Measurements from ENCODE around the gene COL6A1.

COL6A1 gene

GRCh38 chr21:45944601-45945000, 37.0 kb upstream of the COL6A1 start:
- no peaks in the 10 kb centered on the region for H3K36me3 ChIP-seq (ENCODE audit: insufficient read depth, low read length)
- H3K79me2 ChIP-seq (ENCODE audit: insufficient read depth, low read length): no peaks in the 10 kb centered on the region
- H2AFZ ChIP-seq (ENCODE audit: low read length): no peak overlapping the region
- TF ChIP-seq CTCF (IDR thresholded peaks at IDR 0.05; ENCODE audit: low read length): no peak
- TF ChIP-seq EZH2 (IDR thresholded peaks at IDR 0.05; ENCODE audit: borderline replicate concordance, low read length): no peak
- H3K9me2 ChIP-seq (ENCODE audit: low read depth, low read length): no peaks in the 10 kb centered on the region
- H3K4me2 ChIP-seq (ENCODE audit: low read length): no peak overlapping the region
- no peaks in the 10 kb centered on the region for H4K20me1 ChIP-seq (ENCODE audit: insufficient read depth, low read length)
- H3K27me3 ChIP-seq (ENCODE audit: insufficient read depth, low read length): no peaks in the 10 kb centered on the region; the same call in 1 of the 2 replicates
- H3K9me3 ChIP-seq (ENCODE audit: low read length): no peaks in the 10 kb centered on the region
- H3K4me1 ChIP-seq (ENCODE audit: insufficient read depth, low read length, severe bottlenecking): no peaks in the 10 kb centered on the region
- H3K9ac ChIP-seq (ENCODE audit: low read length): no peak overlapping the region
- H3F3A ChIP-seq (ENCODE audit: insufficient read depth, low read length): no peaks in the 10 kb centered on the region
- H3K27ac ChIP-seq (ENCODE audit: low read depth, low read length, poor library complexity, severe bottlenecking): no peak overlapping the region
- H3K4me3 ChIP-seq (ENCODE audit: low read depth, low read length, poor library complexity, severe bottlenecking): no peak overlapping the region

DNA sequence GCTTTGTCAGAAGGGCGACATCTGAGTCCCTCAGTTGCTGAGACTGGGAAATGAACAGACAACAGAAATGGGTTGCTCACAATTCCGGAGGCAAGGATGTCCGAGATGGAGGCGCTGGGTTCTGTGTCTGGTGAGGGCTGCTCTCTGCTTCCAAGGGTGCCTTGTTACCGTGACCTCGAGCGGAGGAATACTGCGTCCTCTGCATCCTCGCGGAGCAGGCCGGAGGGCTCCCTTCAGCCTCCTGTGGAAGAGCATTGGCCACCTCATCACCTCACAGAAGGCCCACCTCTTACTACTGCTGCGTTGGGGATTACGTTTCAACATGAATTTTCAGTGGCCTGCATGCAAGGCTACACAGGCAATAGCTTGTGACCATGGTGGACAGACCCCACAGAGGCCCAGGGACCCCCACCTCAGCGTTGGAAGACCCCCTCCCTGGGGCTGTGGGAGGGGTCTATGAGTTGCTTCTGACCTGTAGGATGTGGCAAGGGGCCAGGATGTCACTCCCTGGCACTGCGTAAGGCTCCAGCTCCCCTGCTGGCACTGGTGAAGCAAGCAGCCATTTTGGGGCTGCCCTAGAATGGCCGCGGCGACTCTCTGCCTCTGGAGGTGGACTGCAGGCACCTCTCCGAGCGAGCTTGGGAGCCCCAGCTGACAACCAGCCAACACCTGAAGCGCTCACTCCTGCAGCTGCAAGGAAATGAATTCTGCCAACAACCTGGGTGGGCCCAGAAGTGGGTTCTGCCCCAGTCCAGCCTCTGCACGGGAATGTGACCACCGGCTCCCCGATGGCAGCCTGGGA, 36.3 kb upstream of the COL6A1 start:
- Histone ChIP-seq H3K9me3 (ENCODE audit: low read length) (no peaks in the 10 kb centered on the region), H3F3A (ENCODE audit: insufficient read depth, low read length) (no peaks in the 10 kb centered on the region), H3K27me3 (ENCODE audit: insufficient read depth, low read length) (no peaks in the 10 kb centered on the region; the same call in none of the 2 replicates), H3K4me2 (ENCODE audit: low read length) (no peak overlapping the region), H3K4me1 (ENCODE audit: insufficient read depth, low read length, severe bottlenecking) (no peaks in the 10 kb centered on the region), H3K4me3 (ENCODE audit: low read depth, low read length, poor library complexity, severe bottlenecking) (no peak overlapping the region), H3K9me2 (ENCODE audit: low read depth, low read length) (no peaks in the 10 kb centered on the region), H2AFZ (ENCODE audit: low read length) (no peak overlapping the region), H3K9ac (ENCODE audit: low read length) (no peak overlapping the region), H3K27ac (ENCODE audit: low read depth, low read length, poor library complexity, severe bottlenecking) (no peak overlapping the region), H3K79me2 (ENCODE audit: insufficient read depth, low read length) (no peaks in the 10 kb centered on the region), H3K36me3 (ENCODE audit: insufficient read depth, low read length) (no peaks in the 10 kb centered on the region), H4K20me1 (ENCODE audit: insufficient read depth, low read length) (no peaks in the 10 kb centered on the region)
- no peak for TF ChIP-seq EZH2 (IDR thresholded peaks at IDR 0.05; ENCODE audit: borderline replicate concordance, low read length)
- no peak for TF ChIP-seq CTCF (IDR thresholded peaks at IDR 0.05; ENCODE audit: low read length)

GRCh38 chr21:45945868-45946210, 35.7 kb upstream of the COL6A1 start:
- no peaks in the 10 kb centered on the region for H4K20me1 ChIP-seq (ENCODE audit: insufficient read depth, low read length)
- no peaks in the 10 kb centered on the region for H3K9me2 ChIP-seq (ENCODE audit: low read depth, low read length)
- H3K27ac ChIP-seq (ENCODE audit: low read depth, low read length, poor library complexity, severe bottlenecking): no peak overlapping the region
- H3K27me3 ChIP-seq (ENCODE audit: insufficient read depth, low read length): no peaks in the 10 kb centered on the region; the same call in none of the 2 replicates
- H3K4me3 ChIP-seq (ENCODE audit: low read depth, low read length, poor library complexity, severe bottlenecking): no peak overlapping the region
- no peak overlapping the region for H3K9ac ChIP-seq (ENCODE audit: low read length)
- no peak overlapping the region for H3K4me2 ChIP-seq (ENCODE audit: low read length)
- no peaks in the 10 kb centered on the region for H3K36me3 ChIP-seq (ENCODE audit: insufficient read depth, low read length)
- no peaks in the 10 kb centered on the region for H3K79me2 ChIP-seq (ENCODE audit: insufficient read depth, low read length)
- TF ChIP-seq CTCF (IDR thresholded peaks at IDR 0.05; ENCODE audit: low read length) (no peak), EZH2 (IDR thresholded peaks at IDR 0.05; ENCODE audit: borderline replicate concordance, low read length) (no peak)
- no peak overlapping the region for H2AFZ ChIP-seq (ENCODE audit: low read length)
- H3K4me1 ChIP-seq (ENCODE audit: insufficient read depth, low read length, severe bottlenecking): no peaks in the 10 kb centered on the region
- H3F3A ChIP-seq (ENCODE audit: insufficient read depth, low read length): no peaks in the 10 kb centered on the region
- H3K9me3 ChIP-seq (ENCODE audit: low read length): no peaks in the 10 kb centered on the region
